Measurements from ENCODE around the gene SPP1.

SPP1 gene

DNA sequence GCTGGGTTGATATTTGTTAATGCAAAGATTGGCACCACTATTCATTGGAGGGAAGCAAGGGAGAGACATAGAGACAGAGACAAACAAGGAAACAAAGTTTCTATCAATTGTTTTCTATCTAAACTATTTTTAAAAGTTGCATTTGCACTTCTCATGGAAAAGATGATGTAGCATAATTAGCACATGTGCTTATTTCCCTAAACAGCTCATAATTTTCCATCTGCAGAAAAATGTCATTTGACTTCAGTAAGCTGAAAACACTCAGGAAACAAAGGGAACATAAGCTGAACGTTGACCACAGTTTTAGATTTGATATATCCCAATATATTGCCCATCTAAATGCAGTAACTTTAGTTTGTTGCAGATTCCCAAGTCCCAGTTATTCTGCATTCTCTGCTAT lies 18.5 kb upstream of the SPP1 start:
- no peak for DNase-seq

DNA sequence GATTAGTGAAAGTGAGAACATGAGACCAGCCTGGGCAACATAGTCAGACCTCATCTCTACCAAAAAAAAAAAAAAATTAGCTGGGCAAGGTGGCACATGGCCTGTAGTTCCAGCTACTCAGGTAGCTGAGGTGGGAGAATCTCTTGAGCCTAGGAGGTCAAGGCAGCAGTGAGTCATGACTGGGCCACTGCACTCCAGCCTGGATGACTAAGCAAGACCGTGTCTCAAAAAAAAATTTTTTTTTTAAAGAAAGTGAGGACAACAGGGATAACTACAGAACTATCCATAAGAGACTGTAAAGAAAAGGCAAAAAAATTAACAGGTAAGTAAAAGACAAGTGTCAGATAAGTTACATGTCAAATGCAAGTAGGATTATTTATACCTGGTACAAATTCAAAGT lies 13.5 kb upstream of the SPP1 start:
- peak; percentile 76 for DNase-seq

DNA sequence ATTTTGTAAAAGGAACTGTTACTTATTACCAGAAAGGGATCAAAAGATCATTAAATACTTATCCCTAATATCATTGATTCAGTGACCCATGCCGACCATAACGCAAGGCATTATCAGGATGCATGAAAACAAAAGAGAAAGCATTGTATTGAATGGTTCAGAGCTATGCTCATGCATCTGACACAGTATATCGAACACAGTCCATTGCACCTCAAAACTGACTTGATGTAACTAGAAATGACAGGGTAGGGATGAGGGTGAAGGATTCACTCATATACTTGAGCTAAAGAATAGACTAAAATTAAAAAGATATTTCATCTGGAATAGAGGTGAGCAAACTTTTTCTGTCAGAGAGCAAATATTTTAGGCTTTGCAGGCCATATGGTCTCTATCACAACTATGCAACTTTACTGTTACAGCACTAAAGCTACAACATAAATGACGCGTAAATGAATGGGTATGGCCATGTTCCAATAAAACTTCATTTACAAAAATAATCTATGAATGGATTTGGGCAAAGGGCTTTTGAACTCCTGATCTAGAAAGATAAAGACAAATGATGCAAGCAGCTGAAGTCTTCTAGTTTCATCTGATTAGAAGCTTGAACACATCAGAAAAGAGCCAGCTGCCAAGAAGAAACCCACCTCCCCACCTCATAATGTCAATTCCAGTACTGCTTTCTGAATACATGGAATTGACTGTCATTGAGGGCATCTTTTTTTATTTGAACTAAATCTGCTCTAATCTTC lies 12.9 kb upstream of the SPP1 start:
- DNase-seq, result no peak

DNA sequence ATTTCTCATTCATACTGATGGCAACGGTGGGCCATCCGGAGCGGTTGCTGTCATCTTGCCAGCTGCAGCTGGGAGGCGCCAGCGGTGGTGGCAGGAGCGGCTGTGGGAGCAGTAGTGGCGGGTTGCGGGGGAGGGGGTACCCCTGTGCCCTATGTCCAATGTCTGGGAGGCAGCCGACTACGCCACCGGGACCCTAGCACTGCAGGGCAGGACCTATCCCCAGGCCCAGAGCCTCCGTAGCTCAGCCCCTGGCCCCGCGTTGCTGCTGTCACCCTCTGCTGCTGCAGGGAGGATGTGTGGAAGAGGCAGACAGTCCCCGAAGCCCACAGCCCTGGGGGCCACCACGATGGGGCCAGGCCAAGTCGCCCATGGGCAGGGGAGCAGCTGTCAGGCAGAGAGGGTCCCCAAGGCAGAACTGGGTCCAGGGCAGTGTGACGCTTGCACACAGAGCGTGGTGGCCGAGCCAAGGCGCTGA lies 10.0 kb upstream of the SPP1 start:
- DNase-seq, result no peak

DNA sequence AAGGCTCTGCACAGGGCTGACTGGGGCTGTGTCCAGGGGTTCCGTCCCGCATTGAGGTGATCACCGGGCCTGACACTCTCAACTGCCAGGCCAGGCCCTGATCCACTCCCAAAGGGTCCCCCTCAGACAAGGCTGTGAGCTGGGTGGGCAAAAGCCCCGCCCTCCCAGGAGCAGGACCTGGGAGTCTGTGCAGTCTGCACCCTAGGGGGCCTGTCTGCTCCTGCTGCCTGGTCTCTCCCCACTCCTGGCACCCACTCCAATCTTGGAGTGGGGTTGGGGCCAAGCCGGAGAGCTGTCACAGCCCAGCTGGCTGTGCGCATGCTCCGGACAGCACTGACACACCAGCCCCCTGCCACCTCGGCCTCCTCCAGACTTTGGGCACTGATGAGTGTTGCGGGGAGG lies 9.4 kb upstream of the SPP1 start:
- no peak for DNase-seq

DNA sequence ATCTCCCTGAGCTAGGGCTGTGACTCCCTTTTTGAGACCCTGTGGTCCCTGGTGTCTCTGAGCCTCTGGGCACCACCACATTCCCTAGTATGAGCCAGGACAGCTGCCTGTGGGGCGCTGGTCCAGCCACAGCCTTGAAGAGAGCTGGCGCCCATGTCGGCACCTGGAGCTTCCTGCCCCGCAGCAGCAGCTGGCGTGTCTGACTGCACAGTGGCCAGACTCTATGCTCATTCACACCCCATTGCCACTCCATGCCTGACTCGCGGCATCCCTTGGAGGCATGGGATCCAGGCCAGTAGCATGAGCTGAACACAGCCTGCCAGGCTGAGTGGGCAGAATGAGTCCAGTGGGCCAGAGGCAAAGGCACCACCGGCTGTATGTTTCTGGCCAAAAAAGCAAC lies 8.3 kb upstream of the SPP1 start:
- DNase-seq, result no peak

DNA sequence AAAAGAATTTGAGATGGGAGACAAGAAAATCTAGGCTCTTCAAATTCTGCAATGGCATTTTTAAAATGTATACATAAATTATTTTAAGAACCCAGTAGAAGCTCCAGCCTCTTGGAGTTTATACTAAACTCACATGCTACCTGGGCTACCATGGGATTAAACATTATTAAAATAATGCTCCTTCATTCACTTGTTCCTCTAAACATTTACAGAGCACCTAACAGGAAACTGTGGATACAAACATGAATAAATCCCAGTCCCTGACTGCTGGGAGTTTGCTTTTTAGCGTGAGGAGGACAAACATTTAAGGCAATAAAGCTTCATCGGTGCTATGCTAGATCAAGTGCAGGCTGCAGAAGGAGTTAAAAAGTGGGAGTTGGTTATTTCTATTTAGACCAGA lies 5.4 kb upstream of the SPP1 start:
- no peak for DNase-seq

DNA sequence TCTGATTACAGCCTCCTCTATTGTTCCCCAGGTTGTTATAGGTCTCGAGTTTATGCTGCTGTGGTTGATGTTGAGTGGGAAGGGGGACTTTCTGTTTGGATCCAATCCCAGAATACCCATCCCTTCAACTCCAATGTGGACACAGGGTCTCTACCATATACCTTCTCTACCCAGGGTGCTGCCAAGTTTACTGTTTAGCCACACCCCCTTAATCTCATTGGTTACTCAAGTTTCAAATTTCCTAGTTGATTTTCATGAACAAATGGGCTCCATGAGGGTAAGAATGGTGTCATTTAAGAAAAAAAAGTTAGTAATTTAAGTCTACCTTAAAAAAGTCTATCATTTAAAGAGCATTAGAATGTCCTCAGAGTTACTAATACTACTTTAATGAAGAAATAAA lies 3.6 kb upstream of the SPP1 start:
- DNase-seq, result no peak

DNA sequence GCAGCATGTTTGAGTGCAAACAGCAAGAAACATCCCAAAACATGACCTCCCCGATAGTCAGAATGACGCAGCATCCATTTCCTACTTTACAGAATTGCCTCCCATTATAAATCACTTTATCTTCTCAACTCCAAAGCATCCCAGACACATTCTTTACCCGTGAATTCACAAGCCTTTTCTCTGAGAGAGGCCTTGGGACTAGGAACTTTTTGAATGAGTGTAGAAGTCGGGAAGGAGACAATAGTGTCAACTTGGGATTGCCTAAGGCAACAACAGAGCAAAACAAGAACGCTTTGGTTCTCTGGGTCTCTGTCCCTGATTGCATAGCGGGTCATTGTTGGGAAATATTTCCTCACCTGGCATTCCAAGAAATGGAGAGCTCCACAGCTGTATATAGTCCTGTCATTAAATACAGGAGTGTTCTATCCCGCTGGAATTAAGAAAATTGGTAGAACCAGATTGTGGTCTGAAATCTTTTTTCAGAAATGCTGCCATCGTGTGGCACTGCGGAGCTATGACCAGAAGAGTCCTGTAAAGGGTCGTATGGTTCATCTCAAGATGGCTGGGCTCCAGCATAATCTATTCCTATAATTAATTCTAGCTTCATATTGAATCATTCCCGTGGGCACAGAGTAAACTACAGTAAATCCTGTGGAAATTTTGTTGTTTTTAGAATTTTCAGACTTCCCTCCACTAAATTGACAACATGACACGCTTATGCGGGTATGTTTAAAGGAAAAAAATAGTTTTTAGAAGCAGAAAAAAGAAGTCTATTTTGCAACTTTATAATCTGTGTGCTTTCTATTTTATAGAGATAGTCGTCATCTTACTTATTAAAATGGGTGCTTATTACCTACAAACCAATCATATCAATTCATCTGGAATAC lies 2.0 kb upstream of the SPP1 start:
- peak; percentile 95 for DNase-seq

DNA sequence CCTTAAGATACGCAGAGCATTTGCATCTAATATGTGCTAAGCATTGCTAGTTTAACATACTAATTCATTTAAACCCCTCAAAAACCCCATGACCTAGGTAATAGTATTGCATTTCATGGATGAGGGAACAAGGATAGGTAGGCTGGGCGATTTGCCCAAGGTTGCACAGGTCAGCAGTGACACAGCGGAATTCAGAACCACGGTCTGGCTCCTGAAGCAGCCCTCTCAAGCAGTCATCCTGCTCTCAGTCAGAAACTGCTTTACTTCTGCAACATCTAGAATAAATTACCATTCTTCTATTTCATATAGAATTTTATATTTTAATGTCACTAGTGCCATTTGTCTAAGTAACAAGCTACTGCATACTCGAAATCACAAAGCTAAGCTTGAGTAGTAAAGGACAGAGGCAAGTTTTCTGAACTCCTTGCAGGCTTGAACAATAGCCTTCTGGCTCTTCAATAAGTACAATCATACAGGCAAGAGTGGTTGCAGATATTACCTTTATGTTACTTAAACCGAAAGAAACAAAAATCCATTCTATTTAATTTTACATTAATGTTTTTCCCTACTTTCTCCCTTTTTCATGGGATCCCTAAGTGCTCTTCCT lies 555 bp upstream of the SPP1 start:
- DNase-seq, result peak; percentile 82

DNA sequence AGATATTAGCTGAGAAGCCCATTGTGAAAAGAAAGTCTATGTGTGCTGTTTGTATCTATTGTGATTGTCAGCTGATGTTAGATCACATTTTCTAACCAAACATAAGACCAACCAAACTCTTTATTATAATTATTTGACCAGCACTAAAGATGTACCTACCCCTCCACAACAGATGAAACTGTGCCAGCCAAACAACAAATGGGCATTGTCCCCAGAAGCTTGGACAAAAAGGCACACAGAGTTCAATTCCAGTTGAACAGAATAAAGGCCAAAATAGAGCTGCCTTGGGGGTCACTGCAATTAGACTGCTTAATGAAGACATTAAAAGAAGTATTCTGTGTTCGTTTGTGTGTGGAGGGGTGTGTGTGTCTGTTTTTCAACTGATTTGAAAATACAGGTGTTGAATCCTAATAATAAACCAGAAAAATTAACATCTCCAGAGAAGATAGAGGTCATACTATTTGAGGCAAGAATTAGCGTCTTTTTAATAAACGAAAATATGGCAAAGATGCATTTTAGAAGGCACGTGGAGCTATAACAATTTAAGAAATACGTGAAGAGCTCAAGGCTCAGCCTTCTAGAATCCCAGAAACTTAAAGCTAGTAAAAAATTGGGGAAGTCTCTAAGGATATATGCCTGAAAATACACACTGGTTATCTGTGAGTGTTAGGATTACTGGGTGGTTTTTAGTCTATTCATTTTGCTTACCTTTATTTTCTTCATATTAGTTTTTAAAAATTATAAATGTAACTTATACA lies 2.2 kb downstream of the SPP1 start:
- no peak for DNase-seq

DNA sequence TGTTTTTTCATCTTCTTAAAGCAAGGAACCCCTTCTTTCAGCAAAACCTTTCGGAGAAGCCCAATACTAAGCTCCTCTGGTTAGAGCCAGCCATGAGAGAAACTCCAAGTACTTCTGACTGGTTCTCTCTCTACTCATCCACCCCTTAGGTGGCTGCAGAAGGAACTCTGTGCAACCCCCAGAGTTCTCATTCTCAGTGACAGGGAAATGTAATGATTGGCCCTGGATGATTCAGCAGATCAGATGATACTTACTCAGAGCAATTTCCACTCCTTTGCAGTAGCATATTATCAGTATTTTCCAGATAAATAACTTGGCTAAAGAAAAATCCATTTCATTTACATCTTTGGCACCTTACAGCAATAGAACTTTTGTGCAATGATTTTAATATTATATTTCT lies 3.2 kb downstream of the SPP1 start:
- no peak for DNase-seq

DNA sequence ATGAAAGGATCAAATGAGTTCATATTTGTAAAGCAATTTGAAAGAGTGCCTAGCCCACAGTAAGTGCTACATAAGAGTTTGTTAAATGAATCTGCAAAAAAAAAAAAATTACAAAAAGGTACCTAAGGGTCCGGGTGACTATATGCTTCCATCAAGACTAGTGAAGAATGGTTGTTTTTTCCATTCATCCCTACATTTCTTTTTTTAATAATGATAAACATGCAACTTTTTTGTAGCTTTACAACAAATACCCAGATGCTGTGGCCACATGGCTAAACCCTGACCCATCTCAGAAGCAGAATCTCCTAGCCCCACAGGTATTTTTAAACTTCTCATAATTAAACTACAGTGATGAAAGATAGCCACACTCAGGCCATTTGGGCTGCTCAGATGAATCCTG lies 4.3 kb downstream of the SPP1 start:
- DNase-seq, result no peak

DNA sequence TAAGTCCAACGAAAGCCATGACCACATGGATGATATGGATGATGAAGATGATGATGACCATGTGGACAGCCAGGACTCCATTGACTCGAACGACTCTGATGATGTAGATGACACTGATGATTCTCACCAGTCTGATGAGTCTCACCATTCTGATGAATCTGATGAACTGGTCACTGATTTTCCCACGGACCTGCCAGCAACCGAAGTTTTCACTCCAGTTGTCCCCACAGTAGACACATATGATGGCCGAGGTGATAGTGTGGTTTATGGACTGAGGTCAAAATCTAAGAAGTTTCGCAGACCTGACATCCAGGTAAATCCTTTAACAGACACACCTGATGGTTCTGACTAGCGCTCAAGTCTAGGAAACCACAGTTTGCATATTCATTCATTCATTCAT lies 6.0 kb downstream of the SPP1 start:
- DNase-seq, result no peak

DNA sequence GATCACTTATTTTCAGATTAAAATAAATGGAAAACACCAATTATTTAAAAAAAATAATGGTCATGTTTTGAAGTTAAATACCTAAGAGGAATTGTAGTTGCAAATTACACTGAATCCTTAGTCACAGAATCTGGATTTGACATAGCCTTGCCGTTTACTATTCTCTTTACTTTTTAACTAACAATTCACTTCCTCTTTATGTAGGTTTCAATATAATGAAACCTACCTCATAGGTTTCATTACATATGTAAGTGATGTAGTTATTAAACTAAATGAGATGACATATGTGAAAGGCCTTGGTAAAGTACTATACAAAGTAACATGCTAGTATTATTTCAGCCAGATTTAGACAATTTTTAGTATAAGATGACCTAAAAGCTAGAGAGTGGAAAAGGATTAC lies 6.5 kb downstream of the SPP1 start:
- DNase-seq, result no peak

DNA sequence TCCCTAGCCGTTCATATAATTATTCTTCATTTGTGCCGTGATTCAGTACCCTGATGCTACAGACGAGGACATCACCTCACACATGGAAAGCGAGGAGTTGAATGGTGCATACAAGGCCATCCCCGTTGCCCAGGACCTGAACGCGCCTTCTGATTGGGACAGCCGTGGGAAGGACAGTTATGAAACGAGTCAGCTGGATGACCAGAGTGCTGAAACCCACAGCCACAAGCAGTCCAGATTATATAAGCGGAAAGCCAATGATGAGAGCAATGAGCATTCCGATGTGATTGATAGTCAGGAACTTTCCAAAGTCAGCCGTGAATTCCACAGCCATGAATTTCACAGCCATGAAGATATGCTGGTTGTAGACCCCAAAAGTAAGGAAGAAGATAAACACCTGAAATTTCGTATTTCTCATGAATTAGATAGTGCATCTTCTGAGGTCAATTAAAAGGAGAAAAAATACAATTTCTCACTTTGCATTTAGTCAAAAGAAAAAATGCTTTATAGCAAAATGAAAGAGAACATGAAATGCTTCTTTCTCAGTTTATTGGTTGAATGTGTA lies 7.0 kb downstream of the SPP1 start:
- DNase-seq, result peak; percentile 61

DNA sequence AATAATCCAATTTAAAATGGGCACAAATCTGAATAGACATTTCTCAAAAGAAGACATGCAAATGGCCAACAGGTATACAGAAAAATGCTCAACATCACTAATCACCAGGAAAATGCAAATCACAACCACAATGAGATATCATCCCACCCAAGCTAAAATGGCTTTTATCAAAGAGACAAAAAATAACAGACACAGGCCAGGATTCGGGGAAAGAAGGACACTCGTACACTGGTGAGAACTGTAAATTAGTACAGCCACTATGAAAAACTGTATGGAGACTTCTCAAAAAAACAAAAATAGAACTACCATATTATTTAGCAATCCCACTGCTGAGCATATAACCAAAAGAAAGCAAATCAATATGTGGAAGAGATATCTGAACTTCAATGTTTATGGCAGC lies 8.5 kb downstream of the SPP1 start:
- no peak for DNase-seq

DNA sequence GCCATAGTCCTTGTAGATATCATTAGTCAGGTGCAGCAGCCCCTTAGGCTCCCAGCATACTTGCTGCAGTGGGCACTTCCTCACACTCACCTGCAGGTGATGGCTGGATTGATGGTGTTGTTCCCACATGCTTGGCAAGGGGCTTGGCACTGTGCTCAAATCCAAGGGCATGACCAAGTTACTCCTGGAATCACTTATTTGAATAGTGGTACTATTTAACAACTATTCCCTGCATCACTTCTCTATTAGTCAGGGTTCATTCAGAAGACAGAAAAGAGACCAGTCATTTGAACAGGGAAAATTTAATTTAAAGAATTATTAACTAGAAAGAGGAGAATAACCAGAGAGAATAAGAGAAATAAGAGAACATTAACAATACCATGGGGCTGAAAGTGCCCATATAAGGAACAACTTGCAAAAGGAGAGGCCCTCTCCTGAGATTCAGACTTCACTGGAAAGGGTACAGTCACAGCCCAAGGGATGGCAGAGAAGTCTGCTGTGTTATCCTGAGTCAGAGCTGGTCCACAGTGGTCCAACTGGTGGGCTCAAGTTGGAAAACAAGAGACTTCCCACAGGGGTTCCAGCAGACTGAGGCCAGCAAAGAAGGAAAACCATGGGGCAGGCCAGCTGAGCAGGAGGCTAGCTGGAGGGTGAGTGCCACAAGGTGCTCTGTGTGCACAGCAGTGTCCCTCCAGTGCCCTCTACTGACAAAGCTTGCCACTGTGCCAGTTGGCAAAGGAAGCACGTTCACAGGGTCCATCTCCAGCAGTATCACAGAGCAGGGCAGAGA lies 9.8 kb downstream of the SPP1 start:
- peak; percentile 87 for DNase-seq

DNA sequence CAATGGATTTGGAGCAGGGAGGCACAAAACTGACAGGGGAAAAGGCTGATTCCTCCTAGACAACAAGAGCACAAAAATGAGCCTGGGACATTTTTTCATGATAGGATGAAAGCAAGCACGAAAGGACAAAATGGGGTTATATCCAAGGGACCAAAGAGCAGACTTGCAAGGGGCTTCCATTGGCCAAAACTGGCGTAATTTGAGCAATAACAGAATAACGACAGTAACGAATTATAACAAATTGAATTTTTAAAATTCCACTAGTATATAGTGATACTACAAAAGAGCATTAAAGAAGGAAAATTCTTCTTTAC lies 10.3 kb downstream of the SPP1 start:
- no peak for DNase-seq

DNA sequence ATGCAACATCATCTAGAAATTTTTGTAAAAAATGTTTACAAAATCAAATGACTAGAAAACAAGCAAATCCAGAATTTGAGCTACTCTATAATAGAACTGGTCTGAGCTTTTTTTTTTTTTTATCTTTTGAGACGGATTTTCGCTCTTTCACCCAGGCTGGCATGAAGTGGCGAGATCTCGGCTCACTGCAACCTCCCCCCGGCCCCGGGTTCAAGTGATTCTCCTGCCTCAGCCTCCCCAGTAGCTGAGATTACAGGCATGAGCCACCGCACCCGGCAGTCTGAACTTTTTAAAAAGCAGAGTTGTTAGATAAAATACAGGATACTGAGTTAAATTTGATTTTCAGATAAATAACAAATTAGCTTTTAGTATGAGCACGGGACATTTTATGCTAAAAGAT lies 11.0 kb downstream of the SPP1 start:
- no peak for DNase-seq

DNA sequence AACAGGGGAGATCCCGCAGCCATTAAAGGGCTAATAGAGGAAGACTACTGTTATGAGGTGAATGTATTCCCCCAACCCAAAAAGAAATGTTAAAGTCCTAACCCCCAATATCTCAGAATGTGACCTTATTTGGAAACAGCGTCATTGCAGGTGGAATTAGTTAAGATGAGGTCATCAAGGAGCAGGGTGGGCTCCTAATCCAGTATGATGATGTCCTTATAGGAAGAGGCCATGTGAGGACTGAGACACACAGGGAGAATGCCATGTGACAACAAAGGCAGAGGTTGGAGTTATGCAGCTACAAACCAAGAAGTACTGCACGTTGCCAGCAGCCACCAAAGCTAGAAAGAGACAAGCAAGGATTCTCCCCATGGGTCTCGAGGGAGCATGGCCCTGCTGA lies 14.3 kb downstream of the SPP1 start:
- DNase-seq, result no peak

DNA sequence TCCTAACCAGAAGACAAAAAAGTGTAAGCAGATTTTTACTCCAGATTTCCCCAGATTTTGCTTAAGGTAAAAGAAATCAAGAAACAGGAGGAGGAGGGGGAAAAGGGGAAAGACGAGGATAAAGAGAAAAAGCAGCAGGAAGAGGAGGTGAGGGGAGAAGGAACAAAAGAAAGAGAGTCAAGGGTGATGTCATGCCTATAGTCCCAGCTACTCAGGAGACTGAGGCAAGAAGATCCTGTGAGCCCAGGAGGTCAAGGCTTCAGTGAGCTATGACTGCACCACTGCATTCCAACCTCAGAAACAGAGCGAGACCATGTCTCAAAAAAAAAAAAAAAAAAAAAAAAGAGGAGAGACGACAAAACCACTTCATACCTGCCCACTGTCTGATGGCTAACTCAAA lies 19.9 kb downstream of the SPP1 start:
- no peak for DNase-seq
